Measurements from ENCODE around the gene RNF123. TPM values are rescaled to one million over a fixed set of nuclear protein-coding genes. Genes with fewer than 3 reads are reported as not detected.

RNF123 gene
- total RNA-seq, 1 donor from 2014 or later, result 54.3 TPM

Other genes starting within 250 kb of the RNF123 start
- gene DAG1, start 219.3 kb upstream of the RNF123 start, total RNA-seq, result 20.5 and 23.7 TPM in 2 replicates
- gene BSN, start 135.1 kb upstream of the RNF123 start, total RNA-seq, result 0.13 and 0.34 TPM in 2 replicates
- 113 and 115 TPM in 2 replicates for gene APEH, start 15.2 kb upstream of the RNF123 start, total RNA-seq
- gene MST1, start 83 bp upstream of the RNF123 start, total RNA-seq, result 6.5 and 8.2 TPM in 2 replicates
- gene AMIGO3, start 30.1 kb downstream of the RNF123 start, total RNA-seq, result 0.39 TPM in 1 of 2 replicates, not detected in the other
- 49.1 and 49.2 TPM in 2 replicates for gene GMPPB, start 34.4 kb downstream of the RNF123 start, total RNA-seq
- 49.3 and 52.4 TPM in 2 replicates for gene IP6K1, start 97.0 kb downstream of the RNF123 start, total RNA-seq
- gene CDHR4, start 110.3 kb downstream of the RNF123 start, total RNA-seq, result not detected in 2 replicates
- gene INKA1, start 113.7 kb downstream of the RNF123 start, total RNA-seq, result 1.3 and 2.7 TPM in 2 replicates
- 90.3 and 97.5 TPM in 2 replicates for gene UBA7, start 124.4 kb downstream of the RNF123 start, total RNA-seq
- 26.5 and 27.9 TPM in 2 replicates for gene TRAIP, start 167.0 kb downstream of the RNF123 start, total RNA-seq
- 0.96 and 1.0 TPM in 2 replicates for gene CAMKV, start 180.3 kb downstream of the RNF123 start, total RNA-seq
- 1.6 and 2.5 TPM in 2 replicates for gene MST1R, start 214.3 kb downstream of the RNF123 start, total RNA-seq
- gene MON1A, start 240.3 kb downstream of the RNF123 start, total RNA-seq, result 15.5 and 17.3 TPM in 2 replicates

All from activated T-helper 1 cell treated with anti-CD3 and anti-CD28 coated beads, Interleukin-12 subunit alpha, Interleukin-12 subunit beta, Interleukin-2, Interleukin-4 antibody, amounts not matched to agents 30 ng/mL and 10 ng/mL and 1 ng/mL, durations not matched to agents 14 hours and 24 hours and 36 hours (primary cell).